Fibroblast of skin of right quadriceps (primary cell): ENCODE results near the gene APOA1.

Source experiments
- DNase-seq: peaks from one replicate; pipeline ENCODE4 v3.0.0-alpha.2; 2013

APOA1 gene

GRCh38 chr11:116786966-116787365 is 50.5 kb downstream of the APOA1 start:
- no peak for DNase-seq

GRCh38 chr11:116786326-116786725 is 51.1 kb downstream of the APOA1 start:
- no peak for DNase-seq
